ENCODE data around the gene FAM241A. TPM values are rescaled to one million over a fixed set of nuclear protein-coding genes. Genes with fewer than 3 reads are reported as not detected.
"Not testable (repeated sequence)": the region's sequence is repeated elsewhere in the genome, so short reads cannot be mapped to it uniquely, and the experiment has no call there.

Gene FAM241A
- total RNA-seq, 1 donor from 2014 or later = 5.1 TPM

GRCh38 chr4:112173593-112174558 lies 28.6 kb downstream of the FAM241A start:
- DNase-seq (ENCODE audit: low spot score) = no peak

GRCh38 chr4:112175840-112176239 lies 30.6 kb downstream of the FAM241A start:
- no peak for DNase-seq (ENCODE audit: low spot score)

- DNase-seq (ENCODE audit: low spot score) = no peak
Observed at GRCh38 chr4:112176596-112176995, 31.3 kb downstream of the FAM241A start.

- DNase-seq (ENCODE audit: low spot score) = not testable (repeated sequence)
Observed at GRCh38 chr4:112178741-112179140, 33.5 kb downstream of the FAM241A start.

- DNase-seq (ENCODE audit: low spot score) = no peak
Observed at GRCh38 chr4:112181358-112182000, 36.2 kb downstream of the FAM241A start.

GRCh38 chr4:112182604-112183003 lies 37.4 kb downstream of the FAM241A start:
- no peak for DNase-seq (ENCODE audit: low spot score)

- no peak for DNase-seq (ENCODE audit: low spot score)
Observed at GRCh38 chr4:112183252-112183651, 38.0 kb downstream of the FAM241A start.

GRCh38 chr4:112184438-112184837 lies 39.2 kb downstream of the FAM241A start:
- no peak for DNase-seq (ENCODE audit: low spot score)

- DNase-seq (ENCODE audit: low spot score) = no peak
Observed at GRCh38 chr4:112185334-112185733, 40.1 kb downstream of the FAM241A start.

GRCh38 chr4:112185740-112186670 lies 40.8 kb downstream of the FAM241A start:
- no peak for DNase-seq (ENCODE audit: low spot score)

GRCh38 chr4:112189754-112190153 lies 44.5 kb downstream of the FAM241A start:
- no peak for DNase-seq (ENCODE audit: low spot score)

- no peak for DNase-seq (ENCODE audit: low spot score)
Observed at GRCh38 chr4:112190684-112191083, 45.4 kb downstream of the FAM241A start.

GRCh38 chr4:112196461-112196860 lies 51.2 kb downstream of the FAM241A start:
- DNase-seq (ENCODE audit: low spot score) = no peak

- no peak for DNase-seq (ENCODE audit: low spot score)
Observed at GRCh38 chr4:112199041-112199440, 53.8 kb downstream of the FAM241A start.

- DNase-seq (ENCODE audit: low spot score) = no peak
Observed at GRCh38 chr4:112201915-112202505, 56.8 kb downstream of the FAM241A start.

- no peak for DNase-seq (ENCODE audit: low spot score)
Observed at GRCh38 chr4:112203593-112203992, 58.3 kb downstream of the FAM241A start.

GRCh38 chr4:112206431-112206830 lies 61.2 kb downstream of the FAM241A start:
- no peak for DNase-seq (ENCODE audit: low spot score)

- DNase-seq (ENCODE audit: low spot score) = not testable (repeated sequence)
Observed at GRCh38 chr4:112208137-112209095, 63.2 kb downstream of the FAM241A start.

- no peak for DNase-seq (ENCODE audit: low spot score)
Observed at GRCh38 chr4:112210777-112211176, 65.5 kb downstream of the FAM241A start.

- no peak for DNase-seq (ENCODE audit: low spot score)
Observed at GRCh38 chr4:112213091-112213490, 67.8 kb downstream of the FAM241A start.

Data from ureter (tissue), 1 donor.